Inferior parietal cortex (tissue), 1 donor: ENCODE data around the gene LPIN1.
"Not testable (repeated sequence)": the region's sequence is repeated elsewhere in the genome, so short reads cannot be mapped to it uniquely, and the experiment has no call there.

Experiments
- DNase-seq: peaks from one replicate; pipeline ENCODE4 v3.0.0-alpha.2; 2016; ENCODE audit errors: extremely low spot score

Gene LPIN1

GRCh38 chr2:11743846-11744553 lies 2.4 kb upstream of the LPIN1 start:
- peak; percentile 87 for DNase-seq

DNA sequence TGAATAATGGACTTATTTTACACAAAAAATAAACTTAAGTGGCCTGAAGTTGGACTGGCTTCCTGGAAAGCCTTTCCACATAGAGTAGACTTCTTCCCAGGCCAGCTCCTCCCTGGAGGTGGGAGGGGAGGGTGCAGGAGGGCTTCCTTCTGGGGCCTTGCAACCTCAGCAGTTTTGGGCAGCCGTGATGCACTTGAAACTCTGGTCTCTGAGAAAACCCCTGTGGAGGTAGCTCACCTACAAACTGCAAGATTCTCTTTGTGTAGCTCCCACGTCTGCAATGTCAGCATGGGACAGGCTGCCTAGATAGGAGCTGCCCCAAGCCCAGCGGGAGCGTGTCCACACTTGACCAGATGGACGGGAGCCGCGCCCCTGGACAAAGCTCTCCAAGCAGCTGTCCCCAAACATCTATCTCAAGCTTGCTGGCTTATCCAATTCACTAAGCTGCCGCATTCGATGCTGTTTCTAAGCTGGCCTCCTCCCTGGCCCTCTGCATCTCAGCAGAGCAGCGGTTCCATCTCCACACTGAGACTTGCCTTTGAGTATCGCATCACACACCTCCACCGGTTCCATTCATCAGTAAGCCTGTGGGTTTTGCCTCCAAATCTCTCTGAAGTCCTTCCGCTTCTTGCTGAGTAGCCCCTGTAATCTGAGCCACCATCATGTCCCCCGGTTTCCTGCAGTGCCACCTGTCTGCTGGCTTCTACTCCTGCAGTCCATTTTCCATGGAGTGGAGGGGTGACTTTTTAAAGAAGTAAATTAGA lies 1.6 kb upstream of the LPIN1 start:
- peak; percentile 26 for DNase-seq

GRCh38 chr2:11745613-11746375 lies 638 bp upstream of the LPIN1 start:
- no peak for DNase-seq

DNA sequence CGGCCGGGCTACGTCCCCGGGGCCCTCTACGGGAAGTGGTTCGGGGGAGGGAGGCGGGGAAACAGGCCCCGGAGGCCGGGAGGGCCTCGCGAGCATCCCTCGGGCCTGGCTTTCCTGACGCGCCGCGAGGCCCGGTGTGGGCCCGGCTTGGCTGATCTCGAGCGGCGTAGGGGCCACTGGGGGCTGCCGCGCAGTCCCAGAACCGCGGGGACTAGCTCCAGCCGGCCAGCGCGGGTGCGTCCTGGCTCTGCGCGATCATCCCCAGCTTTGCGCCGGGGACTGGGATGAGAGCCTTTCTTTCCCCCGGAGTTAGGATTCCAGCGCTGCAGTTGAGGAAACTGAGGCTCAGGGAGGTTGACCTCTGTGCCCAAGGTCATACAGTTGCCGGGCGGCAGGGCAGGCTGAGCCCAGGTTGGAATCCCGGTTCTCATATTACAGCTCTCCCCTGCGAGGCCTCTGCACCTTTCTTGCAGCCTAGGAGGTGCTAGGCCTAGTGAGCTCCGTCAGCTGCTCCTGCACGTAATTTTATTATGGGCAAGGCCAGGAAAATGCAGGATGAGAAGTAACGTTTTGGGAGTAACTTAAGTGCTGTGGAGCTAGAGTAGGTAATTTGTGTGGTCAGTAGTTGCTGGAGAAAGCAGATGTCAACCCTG lies 501 bp downstream of the LPIN1 start:
- peak; percentile 48 for DNase-seq

- no peak for DNase-seq
Observed at GRCh38 chr2:11748018-11748860, 1.8 kb downstream of the LPIN1 start.

DNA sequence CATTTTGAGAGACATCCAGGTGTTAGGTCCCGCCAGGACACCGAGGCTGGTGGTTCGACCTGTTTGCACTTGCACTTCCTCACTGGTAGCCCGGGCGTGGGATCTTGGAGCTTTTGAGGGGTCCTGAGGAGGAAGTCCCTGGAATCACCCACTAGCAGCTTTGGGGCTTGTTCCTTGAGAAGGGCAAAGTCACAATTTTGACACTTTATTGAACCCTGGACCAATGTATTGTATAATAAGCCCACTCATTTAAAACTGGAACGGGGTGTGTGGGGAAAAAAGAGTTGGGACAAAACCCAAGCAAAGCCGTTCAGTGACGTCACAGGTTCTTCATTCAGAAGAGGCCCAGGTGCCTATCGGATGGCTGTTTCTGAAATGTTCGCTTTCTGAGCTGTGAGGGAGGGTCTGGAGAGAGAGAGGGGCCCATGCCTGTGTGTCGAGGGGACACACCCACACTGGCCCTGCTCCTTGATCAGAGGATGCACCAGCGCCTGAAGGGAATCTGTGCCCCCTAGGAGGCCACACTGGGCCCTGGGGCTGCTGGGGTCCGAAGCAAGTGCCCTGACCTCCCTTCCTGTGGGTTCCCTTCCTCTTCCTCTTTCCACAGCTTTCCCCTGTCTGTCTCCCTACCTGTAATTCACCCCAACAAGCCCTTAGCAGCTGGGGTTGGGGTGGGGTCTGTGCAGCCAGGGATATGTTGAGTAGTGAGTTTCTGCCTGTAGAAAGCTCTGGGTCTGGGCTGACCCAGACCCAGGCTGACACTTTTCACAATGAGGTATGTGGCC lies 2.6 kb downstream of the LPIN1 start:
- DNase-seq = no peak

GRCh38 chr2:11749646-11750349 lies 3.4 kb downstream of the LPIN1 start:
- no peak for DNase-seq

- no peak for DNase-seq
Observed at GRCh38 chr2:11750422-11750821, 4.0 kb downstream of the LPIN1 start.

- no peak for DNase-seq
Observed at GRCh38 chr2:11750917-11751316, 4.5 kb downstream of the LPIN1 start.

DNA sequence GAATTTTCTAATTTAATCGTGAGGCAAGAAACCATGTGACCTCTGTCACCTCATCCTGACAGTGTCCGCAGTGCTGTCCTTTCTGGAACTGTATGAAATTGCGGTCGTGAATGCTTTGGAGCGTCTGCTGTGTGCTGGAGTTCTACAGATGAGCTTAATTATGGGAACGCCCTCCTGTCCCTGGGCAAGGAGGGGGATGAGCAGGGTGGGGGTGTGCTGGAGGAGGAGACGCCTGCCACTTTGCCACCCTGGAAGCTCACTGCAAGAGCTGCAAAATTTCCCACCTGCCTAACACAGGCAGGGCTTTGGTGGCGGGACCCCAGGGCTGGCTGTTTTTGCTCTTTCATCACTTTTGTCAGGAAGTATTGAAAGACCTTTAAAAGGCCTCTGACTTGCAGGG lies 6.5 kb downstream of the LPIN1 start:
- DNase-seq = no peak

DNA sequence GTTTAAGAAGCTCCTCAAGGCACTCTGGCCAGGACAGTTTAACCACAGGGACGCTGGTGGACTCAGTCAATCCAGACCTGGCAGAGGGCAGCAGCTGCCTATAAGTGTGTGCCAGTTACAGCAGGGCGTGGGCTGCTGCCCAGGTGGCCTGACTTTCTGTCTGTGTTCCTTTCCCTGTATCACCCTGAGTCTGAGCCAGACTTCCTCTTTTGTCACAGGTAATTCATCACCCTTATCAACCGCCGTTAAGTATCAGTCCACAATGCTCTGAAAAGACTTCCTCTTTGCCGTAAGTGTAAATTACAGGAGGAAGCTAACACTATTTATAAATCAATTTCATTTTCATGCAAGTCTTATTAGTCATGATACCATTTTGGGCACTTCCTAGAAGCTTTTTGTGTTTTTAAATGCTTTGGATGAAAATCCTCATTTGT lies 7.0 kb downstream of the LPIN1 start:
- DNase-seq = no peak

DNA sequence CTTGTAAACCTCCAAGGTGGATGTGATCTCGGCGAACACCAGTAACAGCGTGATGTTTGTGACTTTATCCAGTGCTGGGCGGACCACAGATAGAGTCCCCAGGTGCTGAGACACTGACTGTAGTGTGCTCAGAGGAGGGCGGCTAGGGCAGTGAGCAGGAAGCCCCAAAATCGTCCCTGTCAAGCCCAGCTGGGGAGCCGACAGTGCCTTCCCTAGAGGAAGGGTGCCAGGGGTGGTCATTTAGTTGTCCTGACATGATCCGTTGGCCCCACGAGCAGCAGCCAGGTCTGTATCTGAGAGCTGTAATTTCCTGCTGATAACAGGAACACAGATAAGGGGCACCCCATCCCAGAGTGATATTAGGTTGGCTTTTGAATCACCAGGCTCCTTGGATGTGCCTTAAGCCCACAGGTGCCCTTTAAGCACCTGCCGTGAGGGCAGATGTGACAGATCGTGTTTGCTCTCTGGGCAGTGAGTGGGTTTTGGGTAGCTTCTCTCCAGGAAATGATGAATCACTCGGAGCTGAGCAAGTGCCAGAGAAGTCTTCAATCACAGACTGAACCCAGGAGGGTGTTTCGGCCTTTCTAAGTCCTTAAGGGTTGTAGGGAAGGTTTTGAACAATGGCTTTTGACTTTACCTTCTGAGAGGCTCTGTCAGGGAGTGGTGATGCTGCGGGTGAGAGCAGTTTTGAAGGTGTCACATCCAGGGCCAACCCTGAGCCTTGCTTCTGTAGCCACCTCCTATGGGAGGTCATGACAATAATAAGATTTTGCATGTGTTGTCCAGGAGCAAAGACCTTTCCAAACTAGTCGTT lies 7.7 kb downstream of the LPIN1 start:
- DNase-seq = no peak

DNA sequence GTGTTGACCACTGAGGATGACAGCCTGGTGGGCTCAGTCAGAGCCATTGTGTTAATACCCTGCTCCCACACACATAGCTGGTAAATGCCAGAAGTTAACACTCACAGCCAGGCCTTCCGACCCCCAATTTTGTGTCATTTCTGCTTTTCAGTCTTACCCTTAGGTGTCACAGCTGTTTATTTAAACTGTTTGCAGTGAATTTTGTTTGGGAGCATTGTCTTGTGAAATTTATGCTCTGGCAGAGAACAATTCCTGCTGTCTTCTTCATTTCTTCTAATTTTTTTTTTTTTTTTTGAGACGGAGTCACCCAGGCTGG lies 8.2 kb downstream of the LPIN1 start:
- no peak for DNase-seq

DNA sequence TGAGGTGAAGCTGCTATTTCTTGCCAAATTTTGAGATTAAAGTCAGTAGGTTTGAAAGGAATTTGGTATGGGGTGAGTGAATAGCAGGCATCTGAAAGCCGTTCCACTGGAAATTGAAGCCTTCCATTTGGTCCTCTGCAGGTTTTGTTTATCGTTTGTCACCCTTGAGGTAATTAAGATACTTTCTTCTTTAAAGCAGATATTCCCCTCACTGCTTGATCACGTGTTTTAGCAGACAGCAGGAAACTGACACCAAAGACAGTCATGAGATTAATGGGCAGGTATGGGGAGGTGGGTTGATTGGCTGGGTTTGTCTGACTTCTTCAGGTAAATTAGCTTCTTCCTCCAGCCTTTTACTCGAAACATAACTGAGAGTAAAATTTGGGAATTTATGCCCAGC lies 10.7 kb downstream of the LPIN1 start:
- no peak for DNase-seq

- no peak for DNase-seq
Observed at GRCh38 chr2:11758187-11758586, 11.8 kb downstream of the LPIN1 start.

- DNase-seq = no peak
Observed at GRCh38 chr2:11758647-11759046, 12.2 kb downstream of the LPIN1 start.

- DNase-seq = not testable (repeated sequence)
Observed at GRCh38 chr2:11759182-11759975, 12.9 kb downstream of the LPIN1 start.

DNA sequence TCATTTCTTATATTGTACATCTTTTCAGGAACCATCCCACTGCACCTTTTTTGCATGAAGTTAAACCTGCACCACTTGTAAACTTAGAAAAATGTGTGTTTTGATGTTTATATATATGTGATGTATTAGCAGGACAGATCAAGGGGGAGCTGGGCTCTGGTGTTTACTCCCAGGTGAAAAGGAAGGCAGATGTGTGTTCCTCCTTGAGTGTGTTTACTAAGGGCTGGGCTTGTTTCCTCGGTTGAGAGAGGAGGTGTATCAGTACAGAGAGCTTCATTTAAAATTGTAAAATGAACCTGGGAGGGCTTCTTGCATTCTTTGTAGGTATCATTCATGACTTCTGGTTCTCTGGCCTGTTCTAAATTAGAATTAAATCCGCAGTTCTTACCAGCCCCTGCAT lies 14.8 kb downstream of the LPIN1 start:
- DNase-seq = no peak
